OCI-LY7 (cell line): ENCODE measurements around the gene METTL22.

Experiments used
- CTCF ChIP-seq: fragments of 200-600 bp; sonication (generic); conservative IDR thresholded peaks from 2 replicates; pipeline ENCODE4 v1.5.1; 2014; ENCODE audit warnings: mild to moderate bottlenecking, antibody characterized with exemption, low read length, moderate library complexity, mixed read lengths
- EZH2phosphoT487 ChIP-seq: fragments of 200-600 bp; sonication (generic); IDR thresholded peaks from 2 replicates; pipeline ENCODE4 v1.6.1; 2018; ENCODE audit warnings: low read depth, borderline replicate concordance, mild to moderate bottlenecking, mixed run types, antibody characterized with exemption, low read length, moderate library complexity, mixed read lengths

- no peak for TF ChIP-seq CTCF
- TF ChIP-seq EZH2phosphoT487, result no peak
Observed at GRCh38 chr16:8647721-8648318, 26.3 kb downstream of the METTL22 start.
